T-helper 2 cell treated with Interferon-gamma antibody and Interleukin-4, amounts not matched to agents 100 ng/mL and 5 ng/mL, for 36 hours (primary cell): ENCODE measurements around the gene PHYHIPL. TPM values are rescaled to one million over a fixed set of nuclear protein-coding genes. Genes with fewer than 3 reads are reported as not detected.

Experiments
- intact Hi-C: fragments of 100-400 bp; cut with micrococcal nuclease; formaldehyde crosslinking; loops from one replicate; pipeline ENCODE4 v1.15.1; 2023
- total RNA-seq: library from RNA; stranded (reverse); gene quantifications from 2 replicates; pipeline ENCODE4 v1.2.3, GENCODE V29; 2022

PHYHIPL gene
- total RNA-seq, 1 donor from 2014 or later = not detected

- intact Hi-C loops = no loop called here
Measured at GRCh38 chr10:59289853-59290252, 113.4 kb downstream of the PHYHIPL start.

DNA sequence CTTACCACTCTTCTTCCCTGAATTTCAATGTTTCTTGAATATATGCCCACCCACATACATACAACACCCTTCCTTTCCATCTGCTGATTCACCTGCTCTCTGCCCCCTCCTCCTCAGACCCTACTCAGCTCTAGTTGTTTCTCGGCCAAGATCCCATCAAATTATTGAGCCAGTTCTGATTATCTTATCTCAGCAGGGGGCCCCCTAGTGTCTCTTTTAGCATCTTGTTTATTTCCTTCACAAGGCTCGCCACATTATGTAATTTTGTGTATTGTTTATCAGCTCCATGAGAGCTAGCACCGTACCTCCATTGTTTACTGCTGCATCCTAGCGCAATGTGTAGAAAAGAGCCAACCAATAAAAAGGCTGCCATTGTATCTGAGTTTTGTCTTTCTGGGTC, 114.0 kb downstream of the PHYHIPL start:
- intact Hi-C loops = no loop called here

Other genes with a start within 250 kb of the PHYHIPL start
- gene FAM13C, start 185.9 kb downstream of the PHYHIPL start, total RNA-seq = not detected in 2 replicates